Coronary artery (tissue), 2 donors: ENCODE data around the gene CTCF.

Experiments used
- DNase-seq: peaks from one replicate; pipeline ENCODE4 v3.0.0-alpha.2; 2017; ENCODE audit warnings: low spot score
- H3K27ac ChIP-seq, 2 donors: fragments of 200-600 bp; sonication (generic); one replicate each; pipeline ENCODE4 v1.5.1; 2016 to 2019
- H3K4me3 ChIP-seq: fragments of 200-600 bp; sonication (generic); 2 replicates; pipeline ENCODE4 v1.5.1; 2016; ENCODE audit warnings: mild to moderate bottlenecking, moderate library complexity
- CTCF ChIP-seq: fragments of 200-600 bp; sonication (generic); IDR thresholded peaks from one replicate; pipeline ENCODE4 v1.5.1; 2019; ENCODE audit warnings: antibody characterized with exemption

Gene CTCF

GRCh38 chr16:67519242-67519641, 43.1 kb upstream of the CTCF start:
- no peak overlapping the region for H3K4me3 ChIP-seq
- TF ChIP-seq CTCF: no peak
- no peak overlapping the region for H3K27ac ChIP-seq
- no peak for DNase-seq

- peak overlapping the region; percentile 91 for H3K27ac ChIP-seq
- H3K4me3 ChIP-seq: peak overlapping the region; percentile 67
- peak; percentile 85 for TF ChIP-seq CTCF
Observed at GRCh38 chr16:67521095-67521804, 41.1 kb upstream of the CTCF start.

GRCh38 chr16:67525176-67525860, 37.0 kb upstream of the CTCF start:
- TF ChIP-seq CTCF: no peak
- Histone ChIP-seq H3K27ac (no peak overlapping the region), H3K4me3 (no peak overlapping the region)
- DNase-seq: no peak

More at GRCh38 chr16:67521095-67521804, 41.1 kb upstream of the CTCF start:
- DNase-seq: peak; percentile 97

- TF ChIP-seq CTCF: no peak
- Histone ChIP-seq H3K4me3 (no peak overlapping the region), H3K27ac (no peak overlapping the region)
- DNase-seq: no peak
Observed at GRCh38 chr16:67526149-67526791, 36.1 kb upstream of the CTCF start.

- peak within 1 kb of the TSS; percentile 94 for H3K27ac ChIP-seq
- TF ChIP-seq CTCF: no peak
- peak; percentile 84 for DNase-seq
Observed at GRCh38 chr16:67528222-67528869, 34.0 kb upstream of the CTCF start, which contains the start of gene RIPOR1. Gene RIPOR1 (plus strand): TSS chr16:67528829. CDS start chr16:67538447, 9,618 bp downstream.

GRCh38 chr16:67528870-67529581, 33.3 kb upstream of the CTCF start:
- H3K27ac ChIP-seq: peak overlapping the region; percentile 94
- DNase-seq: peak; percentile 75
- H3K4me3 ChIP-seq: peak overlapping the region; percentile 88
- TF ChIP-seq CTCF: no peak

More at GRCh38 chr16:67528222-67528869, 34.0 kb upstream of the CTCF start, which contains the start of gene RIPOR1:
- peak within 1 kb of the TSS; percentile 88 for H3K4me3 ChIP-seq
